Smooth muscle cell (in vitro differentiated cells): ENCODE results near the gene TMEM163. TPM values are rescaled to one million over a fixed set of nuclear protein-coding genes. Genes with fewer than 3 reads are reported as not detected.
"Not testable (repeated sequence)": the region's sequence is repeated elsewhere in the genome, so short reads cannot be mapped to it uniquely, and the experiment has no call there.

Experiments
- DNase-seq: peaks from one replicate; lab custom pipeline; 2025; ENCODE audit not compliant: unreplicated experiment; lab: John Stamatoyannopoulos, UW
- H2AFZ ChIP-seq: fragments of 200-600 bp; sonication (generic); 2 replicates; pipeline ENCODE4 v1.6.0; 2016; ENCODE audit warnings: antibody characterized with exemption, low read depth, mild to moderate bottlenecking
- H3F3A ChIP-seq: fragments of 200-600 bp; sonication (generic); 2 replicates; pipeline ENCODE4 v1.6.0; 2017; ENCODE audit warnings: antibody characterized with exemption, low read depth
- H3K27ac ChIP-seq: fragments of 200-600 bp; sonication (generic); 2 replicates; pipeline ENCODE4 v1.5.1; 2016; ENCODE audit warnings: low read depth, mild to moderate bottlenecking
- H3K27me3 ChIP-seq: fragments of 200-600 bp; sonication (generic); 2 replicates; pipeline ENCODE4 v1.6.1; 2016; ENCODE audit warnings: low read depth, mild to moderate bottlenecking
- H3K36me3 ChIP-seq: fragments of 200-600 bp; sonication (generic); 2 replicates; pipeline ENCODE4 v1.5.1; 2016; ENCODE audit warnings: low read depth
- H3K4me1 ChIP-seq: fragments of 200-600 bp; sonication (generic); 2 replicates; pipeline ENCODE4 v1.5.1; 2016; ENCODE audit warnings: low read depth
- H3K4me2 ChIP-seq: fragments of 200-600 bp; sonication (generic); 2 replicates; pipeline ENCODE4 v1.6.0; 2016; ENCODE audit warnings: mild to moderate bottlenecking
- H3K4me3 ChIP-seq: fragments of 200-600 bp; sonication (generic); 2 replicates; pipeline ENCODE4 v1.5.1; 2016; ENCODE audit warnings: mild to moderate bottlenecking
- H3K79me2 ChIP-seq: fragments of 200-600 bp; sonication (generic); 2 replicates; pipeline ENCODE4 v1.6.0; 2016; ENCODE audit warnings: low read depth, mild to moderate bottlenecking
- H3K9ac ChIP-seq: fragments of 200-600 bp; sonication (generic); 2 replicates; pipeline ENCODE4 v1.6.0; 2016; ENCODE audit warnings: low read depth
- H3K9me3 ChIP-seq: fragments of 200-600 bp; sonication (generic); replicated peaks from 2 replicates; pipeline ENCODE4 v1.5.1; 2016; ENCODE audit warnings: low read depth
- H4K20me1 ChIP-seq: fragments of 200-600 bp; sonication (generic); 2 replicates; pipeline ENCODE4 v1.6.0; 2016; ENCODE audit warnings: low read depth
- CTCF ChIP-seq: fragments of 200-600 bp; sonication (generic); IDR thresholded peaks from 2 replicates; pipeline ENCODE4 v1.5.1; 2017; ENCODE audit warnings: borderline replicate concordance, mild to moderate bottlenecking, antibody characterized with exemption; ENCODE audit not compliant: insufficient read depth, poor library complexity, severe bottlenecking
- WGBS: methylation state at CpG from one replicate; pipeline ENCODE4 v1.1.7; 2016; ENCODE audit warnings: low lambda C conversion rate; 5-methylcytosine and 5-hydroxymethylcytosine counted together
- polyA plus RNA-seq: library from polyadenylated mRNA; unstranded; fragments of >200 nt; fragmentation: Nextera tagmentation; extraction: Ambion mirVana; gene quantifications from 2 replicates; pipeline ENCODE4 v1.2.1, GENCODE V29; 2016
- total RNA-seq: library from RNA; depleted of rRNA; stranded (reverse); fragments of >200 nt; gene quantifications from 2 replicates; pipeline ENCODE4 v1.2.3, GENCODE V29; 2014

Gene TMEM163
- total and polyA plus RNA-seq, 2 experiments from 2014 or later: 0.31 TPM; not detected in 1

DNA sequence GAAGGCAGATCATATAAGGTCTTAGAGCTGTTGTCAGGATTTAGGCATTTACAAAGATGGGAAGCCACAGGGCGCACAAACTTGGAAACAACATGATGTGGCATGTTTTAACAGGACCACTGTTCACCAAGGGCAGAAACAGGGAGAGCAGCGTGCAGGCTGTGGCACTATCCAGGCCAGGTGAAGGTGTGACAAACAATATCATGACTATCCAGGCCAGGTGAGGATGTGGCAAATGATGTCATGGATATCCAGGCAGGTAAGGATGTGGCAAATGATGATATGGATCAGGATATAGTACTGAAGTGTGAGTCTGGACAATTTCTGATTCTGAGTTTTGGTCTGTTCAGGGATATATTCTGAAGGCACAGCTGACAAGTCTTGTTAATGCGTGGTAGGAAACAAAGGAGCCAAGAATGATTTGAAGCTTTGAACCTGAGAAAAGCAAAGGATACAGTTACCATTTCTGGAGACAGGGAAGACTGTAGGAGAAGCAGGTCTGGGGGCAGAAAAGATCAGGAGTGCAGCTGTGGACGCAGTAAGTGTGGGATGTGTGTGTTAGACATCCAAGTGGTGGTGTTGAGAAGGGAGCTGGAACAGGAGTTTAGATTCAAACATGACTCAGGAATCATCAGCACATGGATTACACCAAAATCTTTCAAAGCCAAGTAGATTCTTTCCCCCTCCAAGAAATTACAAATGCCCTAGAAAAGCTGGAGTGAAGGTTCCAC is 205.9 kb downstream of the TMEM163 start:
- Histone ChIP-seq H3K4me3 (no peak overlapping the region), H3K36me3 (no peaks in the 10 kb centered on the region), H3K4me1 (no peaks in the 10 kb centered on the region), H3K9ac (no peak overlapping the region), H4K20me1 (no peaks in the 10 kb centered on the region), H3F3A (no peaks in the 10 kb centered on the region), H3K79me2 (no peaks in the 10 kb centered on the region), H3K27ac (no peak overlapping the region), H3K4me2 (no peak overlapping the region), H3K27me3 (peaks cover under 1% of the 10 kb centered on the region), H2AFZ (no peak overlapping the region), H3K9me3 (no peaks in the 10 kb centered on the region)
- 58% methylated on average over 4 of the region's 4 CpGs for WGBS
- DNase-seq: no peak
- TF ChIP-seq CTCF: no peak

GRCh38 chr2:134508391-134508790 is 210.4 kb downstream of the TMEM163 start:
- 65% methylated on average over 4 of the region's 4 CpGs for WGBS
- Histone ChIP-seq H2AFZ (no peak overlapping the region), H3K4me2 (no peak overlapping the region), H3K27ac (no peak overlapping the region), H3K36me3 (no peaks in the 10 kb centered on the region), H4K20me1 (no peaks in the 10 kb centered on the region), H3K9ac (no peak overlapping the region), H3K27me3 (no peaks in the 10 kb centered on the region), H3K4me1 (no peaks in the 10 kb centered on the region), H3K9me3 (no peaks in the 10 kb centered on the region), H3K79me2 (no peaks in the 10 kb centered on the region), H3K4me3 (no peak overlapping the region), H3F3A (no peaks in the 10 kb centered on the region)
- no peak for TF ChIP-seq CTCF
- no peak for DNase-seq

GRCh38 chr2:134507697-134508096 is 211.1 kb downstream of the TMEM163 start:
- Histone ChIP-seq H2AFZ (no peak overlapping the region), H3K9me3 (no peaks in the 10 kb centered on the region), H3F3A (no peaks in the 10 kb centered on the region), H3K27me3 (no peaks in the 10 kb centered on the region), H3K4me1 (no peaks in the 10 kb centered on the region), H3K9ac (no peak overlapping the region), H4K20me1 (no peaks in the 10 kb centered on the region), H3K4me2 (no peak overlapping the region), H3K4me3 (no peak overlapping the region), H3K36me3 (no peaks in the 10 kb centered on the region), H3K27ac (no peak overlapping the region), H3K79me2 (no peaks in the 10 kb centered on the region)
- no peak for DNase-seq
- TF ChIP-seq CTCF: no peak
- WGBS: 89% methylated on average over 1 of the region's 1 CpG

- H3K9ac ChIP-seq, H4K20me1 ChIP-seq, DNase-seq, H3K27me3 ChIP-seq, H3K4me1 ChIP-seq, H3F3A ChIP-seq, H3K4me2 ChIP-seq, H3K79me2 ChIP-seq, H3K9me3 ChIP-seq, H2AFZ ChIP-seq, H3K36me3 ChIP-seq, H3K4me3 ChIP-seq, H3K27ac ChIP-seq: not testable (repeated sequence)
- WGBS: 94% methylated on average over 8 of the region's 8 CpGs
These were observed 211.6 kb downstream of the TMEM163 start for GRCh38 chr2:134507159-134507558.
